A549 (cell line): Measurements from ENCODE around the gene STXBP4. TPM values are rescaled to one million over a fixed set of nuclear protein-coding genes. Genes with fewer than 3 reads are reported as not detected.

Experiments used
- ATAC-seq, 2 experiments: fragments of 200-7000 bp in 1 of 2; fragments of >200 bp in 1 of 2; cut with Nextera tagmentation in 1 of 2; cut with Tn5 transposase in 1 of 2; 3 replicates each; pipeline versions ENCODE4 v1.8.0 to v1.9.1; 2018 to 2020; ENCODE audit warnings: mild to moderate bottlenecking in 1 of 2, moderate library complexity in 1 of 2
- CTCF ChIA-PET: fragments of 300-600 bp; sonication (Branson Sonifier 250); formaldehyde crosslinking; extraction: SDS; loops from one replicate; lab custom pipeline; 2021; ENCODE audit warnings: antibody characterized with exemption, inconsistent platforms; lab: Yijun Ruan, JAX
- POLR2A ChIA-PET: fragments of 350-600 bp; formaldehyde crosslinking; extraction: SDS; loops from one replicate; lab custom pipeline; 2021; ENCODE audit warnings: antibody characterized with exemption, inconsistent platforms; lab: Yijun Ruan, JAX
- DNase-seq, 2 experiments: peaks; one replicate each; pipeline versions ENCODE4 v3.0.0 to v3.0.0-alpha.2; 2011 to 2016; ENCODE audit warnings: low read depth in 1 of 2, low spot score in 1 of 2
- FAIRE-seq: peaks from 2 replicates; lab custom pipeline; 2011; peaks lifted over from hg19 to GRCh38; lab: Jason Lieb, UNC
- H3K27ac ChIP-seq, 2 experiments: fragments of >200 bp; sonication (Bioruptor Twin); formaldehyde crosslinking; 3 replicates each; pipeline ENCODE4 v1.5.1; 2016 to 2017
- H3K4me1 ChIP-seq: fragments of >200 bp; sonication (Bioruptor Twin); formaldehyde crosslinking; 3 replicates; pipeline ENCODE4 v1.6.1; 2016
- H3K4me2 ChIP-seq: fragments of >200 bp; sonication (Bioruptor Twin); formaldehyde crosslinking; 3 replicates; pipeline ENCODE4 v1.6.1; 2016
- H3K4me3 ChIP-seq: fragments of >200 bp; sonication (Bioruptor Twin); formaldehyde crosslinking; 3 replicates; pipeline ENCODE4 v1.5.1; 2016
- H3K9me3 ChIP-seq: fragments of >200 bp; sonication (Bioruptor Twin); formaldehyde crosslinking; 3 replicates; pipeline ENCODE4 v1.6.1; 2016
- BHLHE40 ChIP-seq: IDR thresholded peaks from 2 replicates; pipeline ENCODE4 v1.6.1; 2012; ENCODE audit warnings: low read depth, low read length, inconsistent platforms
- CBX2 ChIP-seq: fragments of 200-600 bp; sonication (generic); IDR thresholded peaks from 2 replicates; pipeline ENCODE4 v1.6.1; 2016; ENCODE audit warnings: low read depth, mild to moderate bottlenecking, borderline replicate concordance
- CBX8 ChIP-seq: fragments of 200-600 bp; sonication (generic); IDR thresholded peaks from 2 replicates; pipeline ENCODE4 v1.6.1; 2016
- CEBPB ChIP-seq, 2 experiments: fragments of >200 bp in 1 of 2; sonication (Bioruptor Twin) in 1 of 2; formaldehyde crosslinking in 1 of 2; IDR thresholded peaks; 2 replicates each; pipeline ENCODE4 v1.6.1; 2012 to 2016
- EHF ChIP-seq: fragments of 250-450 bp; sonication (Bioruptor Pico); IDR thresholded peaks from 2 replicates; pipeline ENCODE4 v1.5.0; 2020; ENCODE audit warnings: mild to moderate bottlenecking
- EHMT2 ChIP-seq: fragments of 200-600 bp; sonication (generic); IDR thresholded peaks from 2 replicates; pipeline ENCODE4 v1.6.1; 2016; ENCODE audit warnings: antibody characterized with exemption, low read depth, mild to moderate bottlenecking, moderate library complexity
- EP300 ChIP-seq, 2 experiments: fragments of >200 bp; sonication (Bioruptor Twin); formaldehyde crosslinking; IDR thresholded peaks; 2 replicates in 1 of 2; 3 replicates in 1 of 2; pipeline ENCODE4 v1.6.1; 2016 to 2017
- ESRRA ChIP-seq: fragments of 150-350 bp; IDR thresholded peaks from 2 replicates; pipeline ENCODE4 v1.6.1; 2014; ENCODE audit warnings: mild to moderate bottlenecking, low read length, borderline replicate concordance
- FOSB ChIP-seq: fragments of 250-450 bp; sonication (Bioruptor Pico); IDR thresholded peaks from 2 replicates; pipeline ENCODE4 v1.5.0; 2020; ENCODE audit warnings: mild to moderate bottlenecking, moderate library complexity
- GATA3 ChIP-seq: IDR thresholded peaks from 2 replicates; pipeline ENCODE4 v1.6.1; 2012; ENCODE audit warnings: borderline replicate concordance
- HDAC2 ChIP-seq: fragments of 200-600 bp; sonication (generic); IDR thresholded peaks from 2 replicates; pipeline ENCODE4 v1.6.1; 2016
- HEYL ChIP-seq: fragments of 250-450 bp; sonication (Bioruptor Pico); IDR thresholded peaks from 2 replicates; pipeline ENCODE4 v1.8.0; 2021; ENCODE audit warnings: mild to moderate bottlenecking, moderate library complexity
- HOXA7 ChIP-seq: fragments of 250-450 bp; sonication (Bioruptor Pico); IDR thresholded peaks from 2 replicates; pipeline ENCODE4 v1.5.0; 2020; ENCODE audit warnings: mild to moderate bottlenecking, moderate library complexity
- HOXB5 ChIP-seq: fragments of 250-450 bp; sonication (Bioruptor Pico); IDR thresholded peaks from 2 replicates; pipeline ENCODE4 v1.5.0; 2020; ENCODE audit warnings: mild to moderate bottlenecking, moderate library complexity
- JUN ChIP-seq, 2 experiments: fragments of >200 bp; sonication (Bioruptor Twin); formaldehyde crosslinking; IDR thresholded peaks; 2 replicates in 1 of 2; 3 replicates in 1 of 2; pipeline ENCODE4 v1.6.1; 2016 to 2017
- KDM1A ChIP-seq: fragments of 200-600 bp; sonication (generic); IDR thresholded peaks from 2 replicates; pipeline ENCODE4 v1.6.1; 2016; ENCODE audit warnings: low read depth, mild to moderate bottlenecking
- MAFK ChIP-seq: fragments of 450-650 bp; IDR thresholded peaks from 2 replicates; pipeline ENCODE4 v1.6.1; 2014; ENCODE audit not compliant: partially characterized antibody
- NPAS2 ChIP-seq: fragments of 250-450 bp; sonication (Bioruptor Pico); IDR thresholded peaks from 2 replicates; pipeline ENCODE4 v1.8.0; 2022; ENCODE audit warnings: mild to moderate bottlenecking, moderate library complexity, borderline replicate concordance
- NR3C1 ChIP-seq: fragments of >200 bp; sonication (Bioruptor Twin); formaldehyde crosslinking; IDR thresholded peaks from 3 replicates; pipeline ENCODE4 v1.6.1; 2017
- PHF8 ChIP-seq: fragments of 200-600 bp; sonication (generic); IDR thresholded peaks from 2 replicates; pipeline ENCODE4 v1.6.1; 2016; ENCODE audit warnings: low read depth, mild to moderate bottlenecking, antibody characterized with exemption, moderate library complexity, borderline replicate concordance
- POLR2A ChIP-seq: IDR thresholded peaks from 2 replicates; pipeline ENCODE4 v1.6.1; 2012; ENCODE audit warnings: mild to moderate bottlenecking, low read length
- RARB ChIP-seq: fragments of 250-450 bp; sonication (Bioruptor Pico); IDR thresholded peaks from 2 replicates; pipeline ENCODE4 v1.8.0; 2021; ENCODE audit warnings: mild to moderate bottlenecking, moderate library complexity
- RCOR1 ChIP-seq: fragments of 150-350 bp; IDR thresholded peaks from 2 replicates; pipeline ENCODE4 v1.6.1; 2014; ENCODE audit warnings: antibody characterized with exemption, low read length, low read depth
- RFX5 ChIP-seq: fragments of 450-650 bp; IDR thresholded peaks from 2 replicates; pipeline ENCODE4 v1.7.1; 2014; ENCODE audit warnings: antibody characterized with exemption, mild to moderate bottlenecking, moderate library complexity
- RNF2 ChIP-seq: fragments of 200-600 bp; sonication (generic); IDR thresholded peaks from 2 replicates; pipeline ENCODE4 v1.6.1; 2016; ENCODE audit warnings: low read depth, mild to moderate bottlenecking, antibody characterized with exemption, moderate library complexity, borderline replicate concordance
- SMC3 ChIP-seq: fragments of >200 bp; sonication (Bioruptor Twin); formaldehyde crosslinking; IDR thresholded peaks from 3 replicates; pipeline ENCODE4 v1.6.1; 2018; ENCODE audit warnings: inconsistent platforms
- TFCP2L1 ChIP-seq: fragments of 250-450 bp; sonication (Bioruptor Pico); IDR thresholded peaks from 2 replicates; pipeline ENCODE4 v1.5.0; 2021; ENCODE audit warnings: mild to moderate bottlenecking
- ZC3H11A ChIP-seq: fragments of 450-650 bp; IDR thresholded peaks from 2 replicates; pipeline ENCODE4 v1.6.1; 2014; ENCODE audit warnings: antibody characterized with exemption, mild to moderate bottlenecking
- ZFP36 ChIP-seq: fragments of 450-650 bp; IDR thresholded peaks from 2 replicates; pipeline ENCODE4 v1.6.1; 2014; ENCODE audit warnings: borderline replicate concordance; ENCODE audit not compliant: partially characterized antibody
- ZNF302 ChIP-seq: fragments of 250-450 bp; sonication (Bioruptor Pico); IDR thresholded peaks from 2 replicates; pipeline ENCODE4 v1.9.0; 2021; ENCODE audit warnings: inconsistent platforms, mild to moderate bottlenecking, moderate library complexity
- ZSCAN20 ChIP-seq: fragments of 250-450 bp; sonication (Bioruptor Pico); IDR thresholded peaks from 2 replicates; pipeline ENCODE4 v1.8.0; 2022; ENCODE audit warnings: mild to moderate bottlenecking, moderate library complexity
- WGBS: methylation state at CpG from one replicate; pipeline ENCODE4 v1.1.6; 2017; ENCODE audit errors: missing lambda C conversion rate; 5-methylcytosine and 5-hydroxymethylcytosine counted together
- polyA minus RNA-seq: library from RNA; depleted of rRNA, polyadenylated mRNA; stranded (reverse); fragments of >200 nt; gene quantifications from 2 replicates; pipeline ENCODE4 v1.2.3, GENCODE V29; 2011; rRNA and poly(A)+ RNA removed
- polyA plus RNA-seq, 4 experiments: library from polyadenylated mRNA; depleted of rRNA in 3 of 4; stranded (reverse); fragments of >200 nt; fragmentation: RNase III in 1 of 4; extraction: RNeasy Plus Mini Kit Qiagen cat#74134 plus additional on column Dnase treatment in 1 of 4; gene quantifications; 2 replicates in 3 of 4; 3 replicates in 1 of 4; pipeline ENCODE4 v1.2.3, GENCODE V29; 2011 to 2017
- TF ChIP-seq, protein P1 (sequence below): fragments of 250-450 bp; sonication (Bioruptor Pico); IDR thresholded peaks from 2 replicates; pipeline ENCODE4 v1.5.0; 2021; ENCODE audit warnings: mild to moderate bottlenecking, moderate library complexity, borderline replicate concordance
- TF ChIP-seq, protein P2 (sequence below): fragments of 250-450 bp; sonication (Bioruptor Pico); IDR thresholded peaks from 2 replicates; pipeline ENCODE4 v1.5.0; 2020; ENCODE audit warnings: low read depth, mild to moderate bottlenecking, moderate library complexity
- TF ChIP-seq, protein P3 (sequence below): IDR thresholded peaks from 2 replicates; pipeline ENCODE4 v1.6.1; 2012
- TF ChIP-seq, protein P4 (sequence below): fragments of 450-650 bp; IDR thresholded peaks from 2 replicates; pipeline ENCODE4 v1.6.1; 2014; ENCODE audit warnings: antibody characterized with exemption
- TF ChIP-seq, protein P5 (sequence below): fragments of >200 bp; sonication (Bioruptor Twin); formaldehyde crosslinking; IDR thresholded peaks from 2 replicates; pipeline ENCODE4 v1.6.1; 2016

STXBP4 gene, protein sequence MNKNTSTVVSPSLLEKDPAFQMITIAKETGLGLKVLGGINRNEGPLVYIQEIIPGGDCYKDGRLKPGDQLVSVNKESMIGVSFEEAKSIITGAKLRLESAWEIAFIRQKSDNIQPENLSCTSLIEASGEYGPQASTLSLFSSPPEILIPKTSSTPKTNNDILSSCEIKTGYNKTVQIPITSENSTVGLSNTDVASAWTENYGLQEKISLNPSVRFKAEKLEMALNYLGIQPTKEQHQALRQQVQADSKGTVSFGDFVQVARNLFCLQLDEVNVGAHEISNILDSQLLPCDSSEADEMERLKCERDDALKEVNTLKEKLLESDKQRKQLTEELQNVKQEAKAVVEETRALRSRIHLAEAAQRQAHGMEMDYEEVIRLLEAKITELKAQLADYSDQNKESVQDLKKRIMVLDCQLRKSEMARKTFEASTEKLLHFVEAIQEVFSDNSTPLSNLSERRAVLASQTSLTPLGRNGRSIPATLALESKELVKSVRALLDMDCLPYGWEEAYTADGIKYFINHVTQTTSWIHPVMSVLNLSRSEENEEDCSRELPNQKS
- polyA plus RNA-seq (2011; rRNA removed): 13.1 and 16.0 TPM in 2 replicates
- 2.0 and 2.3 TPM in 2 replicates for polyA plus RNA-seq (2012; cell fraction: cytosol; rRNA removed)
- polyA plus RNA-seq (2012; cell fraction: nucleus; rRNA removed): 1.9 and 2.3 TPM in 2 replicates
- polyA plus RNA-seq (2017; fragmentation: RNase III; extraction: RNeasy Plus Mini Kit Qiagen cat#74134 plus additional on column Dnase treatment): 8.1 to 9.0 TPM (median 8.7 TPM) in 3 replicates
- 14.3 and 19.6 TPM in 2 replicates for polyA minus RNA-seq

DNA sequence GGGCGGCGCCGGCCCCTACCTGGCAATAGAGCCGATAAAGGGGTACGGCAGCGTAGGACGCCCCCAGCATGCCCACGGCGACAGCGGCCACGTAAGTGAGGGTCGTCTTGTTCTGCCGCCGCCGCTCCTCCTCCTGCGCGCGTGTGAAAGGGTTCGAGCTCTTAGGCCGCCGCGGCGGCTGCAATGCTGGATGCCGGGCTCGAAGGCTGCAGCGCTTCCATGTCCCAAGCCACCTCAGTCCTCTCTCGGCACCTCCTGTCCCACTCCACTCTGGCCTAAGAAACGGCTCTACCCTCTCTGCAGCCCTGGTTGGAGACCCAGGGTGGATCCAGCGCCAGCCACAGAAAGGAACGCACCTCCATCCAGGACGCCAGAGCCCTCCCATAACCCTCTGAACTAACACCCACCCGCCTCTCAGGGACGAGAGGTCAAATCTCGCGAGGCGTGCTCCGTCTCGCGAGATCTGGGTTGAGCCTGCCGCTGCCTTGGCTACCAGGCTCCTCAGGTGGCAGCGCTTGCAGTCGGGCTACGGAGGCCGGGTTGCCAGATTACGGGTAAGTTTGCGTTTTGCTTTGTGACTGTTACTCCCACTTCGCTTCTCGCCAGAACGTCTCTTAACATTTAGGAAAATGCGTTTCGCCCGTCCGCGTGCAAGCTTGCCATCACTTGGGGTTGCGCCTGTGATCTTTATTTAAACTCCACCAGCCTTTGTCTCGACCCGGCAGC is at the start of gene STXBP4, which contains the start of gene COX11:
Gene STXBP4 (plus strand): TSS at position 504 of the 726 bp plus-strand sequence. CDS start 17,455 bp downstream, outside the sequence.
Gene COX11 (minus strand): TSS at position 393 of the 726 bp plus-strand sequence. CDS start 8 bp downstream, at position 385.
- peak within 1 kb of the TSS; percentile 94 for H3K4me2 ChIP-seq
- ChIA-PET POLR2A (interaction anchor here (0.6 kb wide), 1 partner anchor 523 kb away, joined by 11 read pairs; no protein-coding TSS in a partner anchor), CTCF (interaction anchor here (0.9 to 1.4 kb wide), 5 partner anchors 11 to 25 kb away, joined by 3 to 4 read pairs (median 3); no protein-coding TSS in a partner anchor)
- H3K4me1 ChIP-seq: peaks cover 32% of the 10 kb centered on the region
- no peaks in the 10 kb centered on the region for H3K9me3 ChIP-seq
- 3% methylated on average over 29 of the region's 57 CpGs for WGBS
- FAIRE-seq (peak; percentile 65), DNase-seq (peak; percentile 91 to 98), ATAC-seq (peak; percentile 93 to 99)
- H3K4me3 ChIP-seq: peak within 1 kb of the TSS; percentile 76
- peak within 1 kb of the TSS; percentile 88 to 94 for H3K27ac ChIP-seq
- peak; percentile 93 for TF ChIP-seq POLR2A
- TF ChIP-seq RCOR1: no peak
- peak; percentile 91 for TF ChIP-seq GATA3
- TF ChIP-seq EP300 (IDR thresholded peaks at IDR 0.05): no peak
- TF ChIP-seq RARB (CRISPR knock-in tag): no peak
- TF ChIP-seq ZNF302 (CRISPR knock-in tag): no peak
- TF ChIP-seq, protein P1, sequence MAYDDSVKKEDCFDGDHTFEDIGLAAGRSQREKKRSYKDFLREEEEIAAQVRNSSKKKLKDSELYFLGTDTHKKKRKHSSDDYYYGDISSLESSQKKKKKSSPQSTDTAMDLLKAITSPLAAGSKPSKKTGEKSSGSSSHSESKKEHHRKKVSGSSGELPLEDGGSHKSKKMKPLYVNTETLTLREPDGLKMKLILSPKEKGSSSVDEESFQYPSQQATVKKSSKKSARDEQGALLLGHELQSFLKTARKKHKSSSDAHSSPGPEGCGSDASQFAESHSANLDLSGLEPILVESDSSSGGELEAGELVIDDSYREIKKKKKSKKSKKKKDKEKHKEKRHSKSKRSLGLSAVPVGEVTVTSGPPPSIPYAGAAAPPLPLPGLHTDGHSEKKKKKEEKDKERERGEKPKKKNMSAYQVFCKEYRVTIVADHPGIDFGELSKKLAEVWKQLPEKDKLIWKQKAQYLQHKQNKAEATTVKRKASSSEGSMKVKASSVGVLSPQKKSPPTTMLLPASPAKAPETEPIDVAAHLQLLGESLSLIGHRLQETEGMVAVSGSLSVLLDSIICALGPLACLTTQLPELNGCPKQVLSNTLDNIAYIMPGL (CRISPR knock-in tag): no peak
- TF ChIP-seq, protein P2, sequence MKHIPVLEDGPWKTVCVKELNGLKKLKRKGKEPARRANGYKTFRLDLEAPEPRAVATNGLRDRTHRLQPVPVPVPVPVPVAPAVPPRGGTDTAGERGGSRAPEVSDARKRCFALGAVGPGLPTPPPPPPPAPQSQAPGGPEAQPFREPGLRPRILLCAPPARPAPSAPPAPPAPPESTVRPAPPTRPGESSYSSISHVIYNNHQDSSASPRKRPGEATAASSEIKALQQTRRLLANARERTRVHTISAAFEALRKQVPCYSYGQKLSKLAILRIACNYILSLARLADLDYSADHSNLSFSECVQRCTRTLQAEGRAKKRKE (CRISPR knock-in tag): no peak
- 0 out of 2 replicates have a peak, but pooled peaks have one; percentile 9 for TF ChIP-seq ESRRA
- no peak for TF ChIP-seq ZC3H11A
- no peak for TF ChIP-seq HEYL (CRISPR knock-in tag)
- no peak for TF ChIP-seq EHMT2
- no peak for TF ChIP-seq HOXA7 (CRISPR knock-in tag)
- TF ChIP-seq JUN (IDR thresholded peaks at IDR 0.05): peak; percentile 71 to 92
- TF ChIP-seq CBX2: no peak
- no peak for TF ChIP-seq HDAC2
- peak; percentile 1; the same call in 1 of the 3 replicates for TF ChIP-seq SMC3
- no peak for TF ChIP-seq RNF2
- no peak for TF ChIP-seq ZSCAN20 (CRISPR knock-in tag)
- TF ChIP-seq, protein P3, sequence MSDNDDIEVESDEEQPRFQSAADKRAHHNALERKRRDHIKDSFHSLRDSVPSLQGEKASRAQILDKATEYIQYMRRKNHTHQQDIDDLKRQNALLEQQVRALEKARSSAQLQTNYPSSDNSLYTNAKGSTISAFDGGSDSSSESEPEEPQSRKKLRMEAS: peak; percentile 84
- TF ChIP-seq CEBPB (IDR thresholded peaks at IDR 0.05): no peak
- no peak for TF ChIP-seq HOXB5 (CRISPR knock-in tag)
- no peak for TF ChIP-seq FOSB (CRISPR knock-in tag)
- no peak for TF ChIP-seq RFX5
- TF ChIP-seq, protein P4, sequence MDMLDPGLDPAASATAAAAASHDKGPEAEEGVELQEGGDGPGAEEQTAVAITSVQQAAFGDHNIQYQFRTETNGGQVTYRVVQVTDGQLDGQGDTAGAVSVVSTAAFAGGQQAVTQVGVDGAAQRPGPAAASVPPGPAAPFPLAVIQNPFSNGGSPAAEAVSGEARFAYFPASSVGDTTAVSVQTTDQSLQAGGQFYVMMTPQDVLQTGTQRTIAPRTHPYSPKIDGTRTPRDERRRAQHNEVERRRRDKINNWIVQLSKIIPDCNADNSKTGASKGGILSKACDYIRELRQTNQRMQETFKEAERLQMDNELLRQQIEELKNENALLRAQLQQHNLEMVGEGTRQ: no peak
- TF ChIP-seq ZFP36: no peak
- TF ChIP-seq KDM1A: no peak
- no peak for TF ChIP-seq CBX8
- TF ChIP-seq BHLHE40: no peak
- peak; percentile 78; the same call in 1 of the 2 replicates for TF ChIP-seq PHF8
- TF ChIP-seq NPAS2 (CRISPR knock-in tag): no peak
- TF ChIP-seq NR3C1: no peak
- TF ChIP-seq EHF: no peak
- TF ChIP-seq TFCP2L1 (CRISPR knock-in tag): 0 out of 2 replicates have a peak, but pooled peaks have one; percentile 55
- TF ChIP-seq MAFK: no peak
- TF ChIP-seq, protein P5, sequence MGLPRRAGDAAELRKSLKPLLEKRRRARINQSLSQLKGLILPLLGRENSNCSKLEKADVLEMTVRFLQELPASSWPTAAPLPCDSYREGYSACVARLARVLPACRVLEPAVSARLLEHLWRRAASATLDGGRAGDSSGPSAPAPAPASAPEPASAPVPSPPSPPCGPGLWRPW: no peak
